IgD-negative memory B cell (primary cell): ENCODE results near the gene GSG1L. TPM values are rescaled to one million over a fixed set of nuclear protein-coding genes. Genes with fewer than 3 reads are reported as not detected.
"Not testable (repeated sequence)": the region's sequence is repeated elsewhere in the genome, so short reads cannot be mapped to it uniquely, and the experiment has no call there.

ENCODE experiments used
- H3K27ac Mint-ChIP-seq, 3 donors: one replicate each; pipeline ENCODE4 v1.8.0; 2020 to 2022; ENCODE audit warnings: mild to moderate bottlenecking in 3 of 3, mixed read lengths in 3 of 3, moderate library complexity in 1 of 3
- H3K27me3 Mint-ChIP-seq: one replicate; pipeline ENCODE4 v1.8.0; 2021; ENCODE audit warnings: mixed read lengths
- H3K36me3 Mint-ChIP-seq: one replicate; pipeline ENCODE4 v1.8.0; 2020; ENCODE audit warnings: mild to moderate bottlenecking, mixed read lengths
- H3K4me1 Mint-ChIP-seq, 3 donors: one replicate each; pipeline ENCODE4 v1.8.0; 2020 to 2022; ENCODE audit warnings: mixed read lengths in 3 of 3, mild to moderate bottlenecking in 1 of 3
- H3K4me3 Mint-ChIP-seq, 4 donors: one replicate each; pipeline ENCODE4 v1.8.0; 2020 to 2022; ENCODE audit warnings: mild to moderate bottlenecking in 4 of 4, mixed read lengths in 4 of 4, moderate library complexity in 3 of 4
- H3K9me3 Mint-ChIP-seq, 3 donors: one replicate each; pipeline ENCODE4 v1.8.0; 2020 to 2021; ENCODE audit warnings: mixed read lengths in 3 of 3, mild to moderate bottlenecking in 1 of 3
- polyA plus RNA-seq: library from polyadenylated mRNA; unstranded; fragments of 300-500 nt; fragmentation: Illumina TruSeq; gene quantifications from one replicate; pipeline ENCODE4 v1.2.3, GENCODE V29; 2021

The GSG1L gene
- polyA plus RNA-seq, 1 donor from 2014 or later = not detected

DNA sequence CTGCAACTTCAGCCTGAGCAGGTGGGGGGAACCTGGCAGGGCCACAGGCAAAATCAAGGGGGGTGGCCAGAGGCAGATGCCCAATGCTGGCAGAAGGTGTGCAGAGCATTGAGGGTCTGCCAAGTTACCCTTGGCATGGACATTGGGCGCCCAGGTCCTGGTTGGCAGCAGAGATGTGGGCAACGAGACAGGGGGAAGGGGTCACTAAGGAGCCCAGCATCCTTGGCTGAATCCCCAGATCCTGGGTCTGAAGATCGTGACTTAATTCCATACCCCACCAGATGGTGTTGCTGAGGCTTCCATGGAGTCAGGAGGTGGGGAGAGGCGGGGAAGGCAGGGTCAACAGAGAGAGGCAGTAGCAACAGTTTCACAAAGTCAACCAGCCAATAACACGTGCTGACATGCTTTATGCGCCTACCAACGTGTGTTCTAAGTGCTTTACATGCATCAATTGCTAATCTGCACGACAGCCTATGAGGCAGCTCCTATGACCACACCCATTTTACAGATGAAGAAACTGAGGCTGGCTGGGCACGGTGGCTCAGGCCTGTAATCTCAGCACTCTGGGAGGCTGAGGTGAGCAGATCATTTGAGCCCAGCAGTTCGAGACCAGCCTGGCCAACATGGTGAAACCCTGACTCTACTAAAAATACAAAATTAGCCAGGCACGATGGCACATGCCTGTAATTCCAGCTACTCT, 83.3 kb downstream of the GSG1L start:
- H3K36me3 Mint-ChIP-seq = peaks cover 7% of the 10 kb centered on the region
- H3K27ac Mint-ChIP-seq = no peak overlapping the region
- no peak overlapping the region for H3K4me3 Mint-ChIP-seq
- H3K27me3 Mint-ChIP-seq = peaks cover 13% of the 10 kb centered on the region
- peaks cover 0 to 1% (median 0%) of the 10 kb centered on the region in 3 donors for H3K4me1 Mint-ChIP-seq
- peaks cover 0 to 6% (median 4%) of the 10 kb centered on the region in 3 donors for H3K9me3 Mint-ChIP-seq

- not testable (repeated sequence) for H3K4me1 Mint-ChIP-seq, H3K36me3 Mint-ChIP-seq, H3K9me3 Mint-ChIP-seq, H3K4me3 Mint-ChIP-seq, H3K27ac Mint-ChIP-seq
- peaks cover 14% of the 10 kb centered on the region for H3K27me3 Mint-ChIP-seq
These were observed 83.8 kb downstream of the GSG1L start for GRCh38 chr16:27979668-27980067.

- peaks cover 0 to 7% (median 4%) of the 10 kb centered on the region in 3 donors for H3K9me3 Mint-ChIP-seq
- peaks cover 0 to 1% (median 0%) of the 10 kb centered on the region in 3 donors for H3K4me1 Mint-ChIP-seq
- H3K4me3 Mint-ChIP-seq = no peak overlapping the region
- H3K27ac Mint-ChIP-seq = no peak overlapping the region
- peaks cover 7% of the 10 kb centered on the region for H3K36me3 Mint-ChIP-seq
- peaks cover 14% of the 10 kb centered on the region for H3K27me3 Mint-ChIP-seq
These were observed 84.6 kb downstream of the GSG1L start for GRCh38 chr16:27978876-27979275.

DNA sequence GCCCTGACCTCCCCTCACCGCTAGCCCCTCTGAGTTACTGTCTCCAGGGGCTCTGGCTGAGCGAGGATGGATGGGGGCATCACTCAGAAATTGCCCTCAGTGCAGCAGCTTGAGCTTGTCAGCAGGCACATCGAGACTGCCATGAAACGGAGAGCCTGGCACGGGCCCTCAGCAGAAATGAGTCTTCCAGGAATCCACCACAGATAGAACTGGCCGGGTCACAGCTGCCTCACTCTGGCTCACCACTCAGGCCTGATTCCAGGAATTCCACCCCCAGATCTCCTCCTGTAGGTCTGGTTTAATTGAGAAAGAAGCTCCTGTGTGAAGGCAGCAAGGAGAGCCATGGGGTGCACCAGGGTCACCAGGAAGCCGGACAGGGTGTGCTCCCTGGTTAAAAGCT, 85.5 kb downstream of the GSG1L start:
- H3K9me3 Mint-ChIP-seq = peaks cover 0 to 7% (median 3%) of the 10 kb centered on the region in 3 donors
- peaks cover 7% of the 10 kb centered on the region for H3K36me3 Mint-ChIP-seq
- H3K27me3 Mint-ChIP-seq = peaks cover 14% of the 10 kb centered on the region
- no peak overlapping the region for H3K27ac Mint-ChIP-seq
- peaks cover 0 to 1% (median 0%) of the 10 kb centered on the region in 3 donors for H3K4me1 Mint-ChIP-seq
- H3K4me3 Mint-ChIP-seq = no peak overlapping the region

- peaks cover 4% of the 10 kb centered on the region for H3K36me3 Mint-ChIP-seq
These were observed 86.5 kb downstream of the GSG1L start for GRCh38 chr16:27976990-27977389.

GRCh38 chr16:27974896-27975540, 88.5 kb downstream of the GSG1L start:
- Mint-ChIP-seq H3K36me3 (peaks cover 2% of the 10 kb centered on the region), H3K9me3 (peaks cover 0 to 4% (median 0%) of the 10 kb centered on the region in 3 donors), H3K27me3 (peaks cover 14% of the 10 kb centered on the region), H3K4me3 (no peak overlapping the region), H3K27ac (no peak overlapping the region), H3K4me1 (peaks cover 0 to 1% (median 0%) of the 10 kb centered on the region in 3 donors)

More at GRCh38 chr16:27976990-27977389, 86.5 kb downstream of the GSG1L start:
- Mint-ChIP-seq H3K4me3 (no peak overlapping the region), H3K27ac (no peak overlapping the region), H3K27me3 (peaks cover 14% of the 10 kb centered on the region), H3K9me3 (peaks cover 0 to 4% (median 0%) of the 10 kb centered on the region in 3 donors), H3K4me1 (peaks cover 0 to 1% (median 0%) of the 10 kb centered on the region in 3 donors)

DNA sequence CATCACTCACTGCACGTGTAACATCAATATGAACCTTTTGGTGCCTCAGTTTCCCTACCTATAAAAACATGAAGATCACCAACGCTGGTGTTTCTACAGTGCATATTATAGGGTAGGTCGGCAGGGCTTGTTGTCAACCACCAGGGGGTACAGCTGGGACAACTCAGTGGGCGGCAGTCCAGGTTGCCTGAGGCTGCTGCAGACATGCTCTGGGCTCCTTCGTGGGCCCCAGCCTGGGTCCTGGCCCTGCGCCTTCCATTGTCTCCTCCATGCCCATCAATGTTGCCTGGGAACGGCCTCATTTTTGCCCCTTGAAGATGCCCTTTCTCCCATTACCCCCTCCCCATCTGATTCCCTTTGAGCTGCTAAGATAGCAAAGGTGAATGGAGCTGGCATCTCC, 89.8 kb downstream of the GSG1L start:
- peaks cover 14% of the 10 kb centered on the region for H3K27me3 Mint-ChIP-seq
- no peak overlapping the region for H3K4me3 Mint-ChIP-seq
- peaks cover 2% of the 10 kb centered on the region for H3K36me3 Mint-ChIP-seq
- H3K27ac Mint-ChIP-seq = no peak overlapping the region
- no peaks in the 10 kb centered on the region for H3K4me1 Mint-ChIP-seq
- H3K9me3 Mint-ChIP-seq = peaks cover 0 to 2% (median 0%) of the 10 kb centered on the region in 3 donors

DNA sequence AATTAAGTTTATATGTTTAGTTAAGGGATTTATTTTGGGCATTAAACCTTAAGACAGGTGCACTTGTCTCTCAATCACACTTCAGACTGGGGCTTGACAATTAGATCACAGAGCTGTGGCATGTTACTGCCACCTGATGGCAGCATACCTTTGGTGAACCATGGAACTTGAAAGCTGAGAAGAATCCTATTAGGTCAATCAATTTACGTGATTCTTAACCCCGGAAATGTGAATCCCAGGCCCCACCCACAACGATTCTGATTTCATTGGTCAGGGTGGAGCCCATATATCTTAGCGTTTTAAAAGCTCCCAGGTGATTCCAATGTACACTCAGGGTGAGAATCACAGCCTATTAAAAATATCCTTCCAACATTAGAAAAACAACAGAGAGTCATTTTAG, 91.0 kb downstream of the GSG1L start:
- no peak overlapping the region for H3K4me3 Mint-ChIP-seq
- peaks cover 0 to 2% (median 0%) of the 10 kb centered on the region in 3 donors for H3K9me3 Mint-ChIP-seq
- no peak overlapping the region for H3K27ac Mint-ChIP-seq
- H3K4me1 Mint-ChIP-seq = no peaks in the 10 kb centered on the region
- no peaks in the 10 kb centered on the region for H3K36me3 Mint-ChIP-seq
- peaks cover 11% of the 10 kb centered on the region for H3K27me3 Mint-ChIP-seq

DNA sequence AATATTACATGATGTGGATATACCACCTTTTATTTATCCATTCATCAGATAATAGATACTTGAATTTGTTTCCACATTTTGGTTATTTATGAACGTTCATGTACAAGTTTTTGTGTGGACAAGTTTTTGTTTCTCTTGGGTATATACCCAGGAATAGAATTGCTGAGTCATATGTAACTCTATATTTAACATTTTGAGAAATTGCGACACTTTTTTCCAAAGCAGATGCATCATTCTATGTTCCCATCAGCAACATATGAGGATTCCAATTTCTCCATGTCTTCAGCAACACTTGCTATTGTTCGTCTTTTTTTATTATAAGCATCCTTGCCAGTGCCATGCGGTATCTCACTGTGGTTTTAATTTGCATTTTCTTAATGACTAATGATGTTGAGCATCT, 93.9 kb downstream of the GSG1L start:
- Mint-ChIP-seq H3K4me1 (no peaks in the 10 kb centered on the region), H3K27me3 (no peaks in the 10 kb centered on the region), H3K36me3 (no peaks in the 10 kb centered on the region), H3K27ac (no peak overlapping the region), H3K9me3 (no peaks in the 10 kb centered on the region), H3K4me3 (no peak overlapping the region)

DNA sequence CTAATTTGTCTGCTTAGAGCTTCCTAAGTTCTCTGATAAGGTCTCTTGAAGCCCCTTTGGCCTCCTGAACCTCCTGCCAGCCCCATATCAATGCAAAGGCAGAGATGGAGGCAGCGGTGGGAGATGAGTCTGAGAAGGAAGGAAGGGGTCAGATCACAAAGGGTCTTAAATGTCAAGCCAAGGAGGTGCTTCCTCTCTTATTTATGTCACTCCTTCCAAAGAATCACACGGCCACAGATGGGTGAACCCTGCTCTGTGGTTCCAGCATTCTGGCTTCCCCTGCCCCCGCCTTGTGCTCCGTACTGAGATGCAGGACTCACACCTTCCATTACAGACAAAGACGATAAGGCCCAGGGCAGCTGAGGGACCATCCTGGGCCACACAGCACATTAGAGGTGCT, 96.3 kb downstream of the GSG1L start:
- H3K4me1 Mint-ChIP-seq = no peaks in the 10 kb centered on the region
- H3K27me3 Mint-ChIP-seq = peaks cover 7% of the 10 kb centered on the region
- H3K9me3 Mint-ChIP-seq = peaks cover 0 to 4% (median 3%) of the 10 kb centered on the region in 3 donors
- H3K36me3 Mint-ChIP-seq = peaks cover 2% of the 10 kb centered on the region
- H3K4me3 Mint-ChIP-seq = no peak overlapping the region
- no peak overlapping the region for H3K27ac Mint-ChIP-seq

- H3K4me1 Mint-ChIP-seq = no peaks in the 10 kb centered on the region
- H3K9me3 Mint-ChIP-seq = peaks cover 0 to 4% (median 3%) of the 10 kb centered on the region in 3 donors
- peaks cover 2% of the 10 kb centered on the region for H3K36me3 Mint-ChIP-seq
- H3K27me3 Mint-ChIP-seq = peaks cover 7% of the 10 kb centered on the region
- H3K4me3 Mint-ChIP-seq = no peak overlapping the region
- no peak overlapping the region for H3K27ac Mint-ChIP-seq
These were observed 96.8 kb downstream of the GSG1L start for GRCh38 chr16:27966756-27967155.

- H3K36me3 Mint-ChIP-seq = peaks cover 2% of the 10 kb centered on the region
- H3K27me3 Mint-ChIP-seq = peaks cover 7% of the 10 kb centered on the region
- peaks cover 0 to 4% (median 3%) of the 10 kb centered on the region in 3 donors for H3K9me3 Mint-ChIP-seq
- no peaks in the 10 kb centered on the region for H3K4me1 Mint-ChIP-seq
- H3K27ac Mint-ChIP-seq = no peak overlapping the region
- H3K4me3 Mint-ChIP-seq = no peak overlapping the region
These were observed 97.7 kb downstream of the GSG1L start for GRCh38 chr16:27965801-27966200.

DNA sequence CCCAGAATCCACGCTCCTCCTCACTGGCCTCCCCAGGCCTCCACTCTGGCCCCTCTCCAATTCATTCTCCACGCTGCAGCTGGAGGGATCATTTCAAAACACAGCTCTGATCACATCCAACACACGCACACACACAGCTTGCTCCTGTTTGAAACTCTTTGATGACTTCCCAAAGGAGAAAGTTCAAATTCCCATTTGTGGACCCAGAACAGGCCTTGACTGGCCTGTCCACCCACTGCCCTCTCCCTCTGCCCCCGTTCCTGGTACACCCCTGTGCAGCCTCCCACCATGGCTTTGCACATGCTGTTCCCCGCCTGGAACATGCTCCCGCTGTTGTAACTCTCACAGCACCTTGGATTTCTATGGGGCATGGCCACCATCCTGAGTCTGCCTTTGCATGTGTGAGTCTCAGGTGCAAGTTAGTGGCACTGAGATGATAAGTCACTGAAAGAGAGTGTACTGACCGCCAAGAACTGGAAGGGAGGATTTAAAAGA, 100.0 kb downstream of the GSG1L start:
- Mint-ChIP-seq H3K9me3 (peaks cover 0 to 4% (median 3%) of the 10 kb centered on the region in 3 donors), H3K36me3 (peaks cover 2% of the 10 kb centered on the region), H3K4me3 (no peak overlapping the region), H3K4me1 (no peaks in the 10 kb centered on the region), H3K27me3 (peaks cover 7% of the 10 kb centered on the region), H3K27ac (peak overlapping the region in 1 of 3 donors; percentile 88)

- Mint-ChIP-seq H3K27ac (no peak overlapping the region), H3K27me3 (peaks cover 7% of the 10 kb centered on the region)
These were observed 101.3 kb downstream of the GSG1L start for GRCh38 chr16:27962197-27962596.

GRCh38 chr16:27961296-27961620, 102.3 kb downstream of the GSG1L start:
- Mint-ChIP-seq H3K36me3 (peaks cover 3% of the 10 kb centered on the region), H3K27ac (no peak overlapping the region), H3K4me1 (no peaks in the 10 kb centered on the region), H3K4me3 (no peak overlapping the region), H3K9me3 (peaks cover 8 to 10% (median 9%) of the 10 kb centered on the region in 3 donors), H3K27me3 (peaks cover 7% of the 10 kb centered on the region)

More at GRCh38 chr16:27962197-27962596, 101.3 kb downstream of the GSG1L start:
- Mint-ChIP-seq H3K9me3 (peaks cover 6 to 10% (median 6%) of the 10 kb centered on the region in 3 donors), H3K36me3 (peaks cover 2% of the 10 kb centered on the region), H3K4me1 (no peaks in the 10 kb centered on the region), H3K4me3 (no peak overlapping the region)
